Left colon (tissue), 2 donors: Measurements from ENCODE around the gene NTRK2. TPM values are rescaled to one million over a fixed set of nuclear protein-coding genes. Genes with fewer than 3 reads are reported as not detected.
"Not testable (repeated sequence)": the region's sequence is repeated elsewhere in the genome, so short reads cannot be mapped to it uniquely, and the experiment has no call there.

Experiments used
- ATAC-seq: fragments of 200-7000 bp; cut with Tn5 transposase; one replicate; pipeline ENCODE4 v1.9.1; 2020; ENCODE audit warnings: mild to moderate bottlenecking, moderate library complexity
- DNase-seq, 2 donors: peaks; one replicate each; pipeline ENCODE4 v3.0.0-alpha.2; 2020
- intact Hi-C, 2 donors: fragments of 100-400 bp; cut with DNase I in 1 of 2; cut with micrococcal nuclease in 1 of 2; formaldehyde crosslinking; loops; one replicate each; pipeline versions ENCODE4 v1.11.2 to v1.14.0; 2022; cut with DNase I, micrococcal nuclease
- total RNA-seq, 2 donors: library from RNA; stranded (reverse); fragmentation: NEBNext Ultra II Directional; extraction: Animal tissue kit (Norgen Biotek cat#: 25700); gene quantifications; one replicate each; pipeline ENCODE4 v1.2.1, GENCODE V29; 2021
- donor health status: DM: no; HTN: no; CAD: no.
- donor health status: DM: yes; HTN: yes; CAD: no.

NTRK2 gene
- total RNA-seq, 2 donors from 2014 or later: 2.5 to 5.7 TPM

DNA sequence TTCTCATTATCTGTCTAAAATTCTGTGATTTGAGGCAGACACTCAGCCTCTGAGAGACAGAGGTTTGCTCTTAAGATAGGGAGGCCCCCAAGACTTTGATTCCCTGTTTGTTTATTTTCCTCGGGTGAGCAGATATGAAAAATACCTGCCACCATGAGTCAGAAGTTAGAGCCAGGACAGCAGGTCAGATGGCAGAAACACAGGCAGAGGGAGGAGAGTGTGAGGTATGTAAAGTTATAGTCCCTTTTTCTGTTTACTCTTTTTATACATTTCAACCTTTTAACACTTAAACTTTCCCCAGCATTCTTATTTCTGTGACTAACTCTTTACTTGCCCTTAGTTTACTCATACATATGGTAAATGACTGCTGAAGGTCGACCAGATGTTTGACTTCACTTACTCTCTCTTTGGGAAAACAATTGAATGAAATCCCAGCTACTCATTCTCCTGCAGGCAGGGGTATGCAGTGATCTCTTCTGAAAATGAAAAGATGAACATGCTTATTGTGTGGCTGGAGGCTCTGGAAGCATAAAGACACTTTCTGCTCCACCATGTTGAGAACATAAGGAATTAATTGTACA is 383.8 kb downstream of the NTRK2 start:
- DNase-seq (no peak), ATAC-seq (no peak)
- intact Hi-C loops: no loop called here

- ATAC-seq (no peak), DNase-seq (no peak)
- intact Hi-C loops: no loop called here
Measured at GRCh38 chr9:85054017-85054416, 384.5 kb downstream of the NTRK2 start.

DNA sequence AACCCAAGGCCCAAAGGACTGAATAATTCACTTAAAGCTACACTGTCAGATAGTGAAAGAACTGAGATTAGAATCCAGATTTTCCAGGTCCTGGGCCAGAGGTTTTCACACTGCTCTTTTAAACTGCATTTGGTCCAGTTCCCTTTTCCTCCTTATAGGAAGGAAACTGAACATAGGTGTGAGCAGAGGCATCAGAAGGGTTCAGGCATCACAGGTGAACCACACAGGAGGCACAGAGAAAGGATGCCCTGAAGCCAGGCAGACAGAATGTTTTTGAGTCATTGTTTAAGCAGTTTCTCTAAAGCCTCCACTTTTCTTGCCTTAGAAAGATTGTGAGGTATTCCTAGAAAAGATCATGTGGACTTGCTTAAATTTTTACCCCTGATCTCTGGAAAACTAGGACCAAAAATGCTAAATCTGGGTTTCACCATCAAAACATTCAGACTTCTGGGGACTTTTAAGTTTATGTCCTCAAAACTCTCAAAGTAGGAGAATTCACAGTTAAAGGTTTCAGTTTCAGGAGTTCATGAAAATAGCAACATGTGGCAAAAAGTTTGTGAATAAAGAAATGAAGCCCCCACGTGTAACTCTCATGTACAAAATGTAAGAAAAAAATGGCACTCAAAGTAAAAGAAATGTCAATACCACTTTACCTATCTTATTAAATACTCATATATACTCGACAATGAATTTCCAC is 386.1 kb downstream of the NTRK2 start:
- ATAC-seq (no peak), DNase-seq (no peak)
- intact Hi-C loops: no loop called here

- ATAC-seq (no peak), DNase-seq (no peak)
- intact Hi-C loops: no loop called here
Measured at GRCh38 chr9:85056203-85056572, 386.7 kb downstream of the NTRK2 start.

GRCh38 chr9:85061969-85062368 is 392.4 kb downstream of the NTRK2 start:
- intact Hi-C loops: no loop called here
- ATAC-seq (no peak), DNase-seq (no peak)

DNA sequence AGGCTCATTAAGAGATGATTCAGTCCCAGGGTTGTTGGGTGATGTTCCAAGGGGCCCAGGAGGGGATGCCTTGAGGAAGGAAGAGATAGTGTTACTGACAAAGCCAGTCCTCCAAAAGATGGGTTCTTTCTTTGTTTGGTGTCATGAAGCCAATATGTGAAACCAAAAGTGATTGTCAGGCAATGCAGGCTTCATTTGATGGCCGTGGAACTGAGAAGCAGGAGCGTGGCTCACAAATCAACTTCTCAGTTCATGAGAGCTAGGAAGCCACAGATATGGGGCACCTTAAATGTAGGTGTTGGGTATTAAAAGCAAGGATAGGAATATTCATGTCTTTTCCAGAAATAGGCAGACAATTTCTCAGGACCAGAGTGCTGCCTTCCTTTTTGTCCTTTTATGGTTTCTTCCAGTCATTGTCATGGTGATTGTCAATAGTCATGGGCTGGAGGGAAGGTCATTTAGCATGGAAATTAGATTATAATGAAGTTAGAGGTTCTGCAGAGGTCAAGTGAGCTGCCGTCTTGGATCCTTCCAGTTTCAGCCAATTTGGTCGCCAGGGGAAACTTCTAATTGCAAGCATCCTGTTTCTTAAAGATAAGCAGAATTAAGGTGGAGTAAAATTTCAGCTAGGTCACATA is 393.0 kb downstream of the NTRK2 start:
- ATAC-seq (no peak), DNase-seq (no peak)
- intact Hi-C loops: no loop called here

DNA sequence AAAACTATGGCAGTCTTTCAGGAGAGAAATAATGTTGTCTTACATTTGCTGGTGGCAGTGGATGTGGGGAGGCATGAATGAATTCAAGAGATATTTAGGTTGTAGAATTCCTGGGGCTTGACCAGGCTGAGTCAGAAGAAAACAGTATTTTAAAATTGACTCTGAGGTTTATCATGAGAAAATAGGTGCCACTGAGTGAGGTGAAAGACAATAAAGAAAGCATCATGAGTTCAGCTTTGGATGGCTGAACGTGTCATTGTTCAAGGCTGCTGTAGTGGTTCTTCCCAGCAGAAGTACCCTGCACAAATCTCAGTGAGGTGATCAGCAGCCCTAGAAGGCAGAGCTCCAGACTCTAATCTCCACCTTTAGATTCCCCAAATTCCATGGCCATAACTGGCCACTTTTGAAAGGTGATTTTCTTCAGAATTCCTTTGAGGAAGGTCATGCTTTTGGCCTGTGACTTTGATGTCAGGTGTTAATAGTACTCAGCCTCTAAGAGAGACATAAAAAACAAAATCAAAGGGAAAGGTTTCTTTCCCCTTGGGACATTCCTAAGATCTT is 395.4 kb downstream of the NTRK2 start:
- ATAC-seq: no peak
- no peak for DNase-seq
- intact Hi-C loops: no loop called here

- no peak for ATAC-seq
Measured at GRCh38 chr9:85067792-85068191, 398.3 kb downstream of the NTRK2 start.

DNA sequence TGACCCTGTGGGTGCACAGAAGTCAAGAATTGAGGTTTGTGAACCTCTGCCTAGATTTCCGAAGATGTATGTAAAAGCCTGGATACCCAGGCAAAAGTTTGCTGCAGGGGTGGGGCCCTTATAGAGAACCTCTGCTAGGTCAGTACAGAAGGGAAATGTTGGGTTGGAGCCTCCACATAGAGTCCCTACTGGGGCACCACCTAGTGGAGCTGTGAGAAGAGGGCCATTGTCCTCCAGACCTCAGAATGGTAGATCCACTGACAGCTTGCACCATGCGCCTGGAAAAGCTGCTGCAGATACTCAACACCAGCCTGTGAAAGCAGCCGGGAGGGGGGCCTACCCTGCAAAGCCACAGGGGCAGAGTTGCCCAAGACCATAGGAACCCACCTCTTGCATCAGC is 399.9 kb downstream of the NTRK2 start:
- ATAC-seq, intact Hi-C loops: not testable (repeated sequence)
- peak in 1 of 2 donors; percentile 19 for DNase-seq

More at GRCh38 chr9:85067792-85068191, 398.3 kb downstream of the NTRK2 start:
- no peak for DNase-seq
- intact Hi-C loops: no loop called here
